GM12872 (cell line): ENCODE data around the gene LAMA1.

ENCODE experiments used
- CTCF ChIP-seq: IDR thresholded peaks from 3 replicates; pipeline ENCODE4 v1.5.1; 2011; ENCODE audit warnings: low read depth, mild to moderate bottlenecking, low read length, moderate library complexity; ENCODE audit not compliant: insufficient read depth

The LAMA1 gene

GRCh38 chr18:7082671-7083070 is 34.9 kb downstream of the LAMA1 start:
- no peak for TF ChIP-seq CTCF

GRCh38 chr18:7079231-7079630 is 38.4 kb downstream of the LAMA1 start:
- TF ChIP-seq CTCF, result no peak

GRCh38 chr18:7072593-7072992 is 45.0 kb downstream of the LAMA1 start:
- no peak for TF ChIP-seq CTCF

- no peak for TF ChIP-seq CTCF
Observed at GRCh38 chr18:7071600-7071999, 46.0 kb downstream of the LAMA1 start.

GRCh38 chr18:7070466-7070865 is 47.1 kb downstream of the LAMA1 start:
- TF ChIP-seq CTCF, result no peak

GRCh38 chr18:7068871-7069590 is 48.6 kb downstream of the LAMA1 start:
- no peak for TF ChIP-seq CTCF

- no peak for TF ChIP-seq CTCF
Observed at GRCh38 chr18:7066965-7067555, 50.5 kb downstream of the LAMA1 start.
